GM12872 (cell line): ENCODE data around the gene SLC46A1.
A peak's percentile ranks its signal among the peaks of the same experiment; 100 is the strongest.

Experiments
- CTCF ChIP-seq: IDR thresholded peaks from 3 replicates; pipeline ENCODE4 v1.5.1; 2011; ENCODE audit warnings: low read depth, mild to moderate bottlenecking, low read length, moderate library complexity; ENCODE audit not compliant: insufficient read depth

Gene SLC46A1

GRCh38 chr17:28386391-28386790 lies 19.6 kb downstream of the SLC46A1 start:
- TF ChIP-seq CTCF, result no peak

- no peak for TF ChIP-seq CTCF
Measured at GRCh38 chr17:28385406-28385805, 20.6 kb downstream of the SLC46A1 start.

GRCh38 chr17:28385037-28385400 lies 21.0 kb downstream of the SLC46A1 start:
- no peak for TF ChIP-seq CTCF

GRCh38 chr17:28384281-28385036 lies 21.6 kb downstream of the SLC46A1 start:
- TF ChIP-seq CTCF, result no peak

GRCh38 chr17:28381141-28381825 lies 24.7 kb downstream of the SLC46A1 start:
- peak; percentile 44; the same call in 2 of the 3 replicates for TF ChIP-seq CTCF

- no peak for TF ChIP-seq CTCF
Measured at GRCh38 chr17:28379814-28380801, 25.9 kb downstream of the SLC46A1 start.

GRCh38 chr17:28372945-28373274 lies 33.1 kb downstream of the SLC46A1 start:
- no peak for TF ChIP-seq CTCF
